AG10803 (cell line): Measurements from ENCODE around the gene DIP2C.

Experiments
- DNase-seq: peaks from one replicate; pipeline ENCODE4 v3.0.0; 2010; ENCODE audit warnings: low read depth
- H3K4me3 ChIP-seq: 2 replicates; pipeline ENCODE4 v1.5.1; 2011; ENCODE audit warnings: mild to moderate bottlenecking, low read length, control low read depth
- TF ChIP-seq, protein P1 (sequence below): conservative IDR thresholded peaks from 2 replicates; pipeline ENCODE4 v1.5.1; 2011; ENCODE audit warnings: mild to moderate bottlenecking, low read length, control low read depth, inconsistent platforms

Gene DIP2C

DNA sequence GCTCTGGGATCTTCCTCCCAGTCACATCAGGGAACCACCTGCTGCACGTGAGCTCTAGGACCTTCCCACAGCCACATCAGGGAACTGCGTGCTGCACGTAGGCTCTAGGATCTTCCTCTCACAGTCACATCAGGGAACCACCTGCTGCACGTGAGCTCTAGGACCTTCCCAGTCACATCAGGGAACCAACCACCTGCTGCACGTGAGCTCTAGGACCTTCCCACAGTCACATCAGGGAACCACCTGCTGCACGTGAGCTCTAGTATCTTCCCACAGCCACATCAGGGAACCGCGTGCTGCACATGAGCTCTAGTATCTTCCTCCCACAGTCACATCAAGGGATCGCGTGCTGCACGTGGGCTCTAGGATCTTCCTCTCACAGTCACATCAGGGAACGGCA lies 229.7 kb downstream of the DIP2C start:
- no peak overlapping the region for H3K4me3 ChIP-seq
- TF ChIP-seq, protein P1, sequence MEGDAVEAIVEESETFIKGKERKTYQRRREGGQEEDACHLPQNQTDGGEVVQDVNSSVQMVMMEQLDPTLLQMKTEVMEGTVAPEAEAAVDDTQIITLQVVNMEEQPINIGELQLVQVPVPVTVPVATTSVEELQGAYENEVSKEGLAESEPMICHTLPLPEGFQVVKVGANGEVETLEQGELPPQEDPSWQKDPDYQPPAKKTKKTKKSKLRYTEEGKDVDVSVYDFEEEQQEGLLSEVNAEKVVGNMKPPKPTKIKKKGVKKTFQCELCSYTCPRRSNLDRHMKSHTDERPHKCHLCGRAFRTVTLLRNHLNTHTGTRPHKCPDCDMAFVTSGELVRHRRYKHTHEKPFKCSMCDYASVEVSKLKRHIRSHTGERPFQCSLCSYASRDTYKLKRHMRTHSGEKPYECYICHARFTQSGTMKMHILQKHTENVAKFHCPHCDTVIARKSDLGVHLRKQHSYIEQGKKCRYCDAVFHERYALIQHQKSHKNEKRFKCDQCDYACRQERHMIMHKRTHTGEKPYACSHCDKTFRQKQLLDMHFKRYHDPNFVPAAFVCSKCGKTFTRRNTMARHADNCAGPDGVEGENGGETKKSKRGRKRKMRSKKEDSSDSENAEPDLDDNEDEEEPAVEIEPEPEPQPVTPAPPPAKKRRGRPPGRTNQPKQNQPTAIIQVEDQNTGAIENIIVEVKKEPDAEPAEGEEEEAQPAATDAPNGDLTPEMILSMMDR: no peak
- DNase-seq: no peak

DNA sequence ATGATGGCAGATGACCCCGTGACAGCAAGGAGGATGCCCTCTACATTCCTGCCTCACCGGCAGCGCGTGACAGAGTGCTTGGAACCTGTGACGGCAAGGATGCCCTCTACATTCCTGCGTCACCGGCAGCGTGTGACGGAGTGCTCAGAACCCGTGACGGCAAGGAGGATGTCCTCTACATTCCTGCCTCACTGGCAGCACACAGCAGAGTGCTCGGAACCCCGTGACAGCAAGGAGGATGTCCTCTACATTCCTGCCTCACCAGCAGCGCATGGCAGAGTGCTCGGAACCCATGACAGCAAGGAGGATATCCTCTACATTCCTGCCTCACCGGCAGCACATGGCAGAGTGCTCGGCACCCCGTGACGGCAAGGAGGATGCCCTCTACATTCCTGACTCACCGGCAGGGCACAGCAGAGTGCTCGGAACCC lies 231.0 kb downstream of the DIP2C start:
- TF ChIP-seq, protein P1: no peak
- H3K4me3 ChIP-seq: no peak overlapping the region
- no peak for DNase-seq

DNA sequence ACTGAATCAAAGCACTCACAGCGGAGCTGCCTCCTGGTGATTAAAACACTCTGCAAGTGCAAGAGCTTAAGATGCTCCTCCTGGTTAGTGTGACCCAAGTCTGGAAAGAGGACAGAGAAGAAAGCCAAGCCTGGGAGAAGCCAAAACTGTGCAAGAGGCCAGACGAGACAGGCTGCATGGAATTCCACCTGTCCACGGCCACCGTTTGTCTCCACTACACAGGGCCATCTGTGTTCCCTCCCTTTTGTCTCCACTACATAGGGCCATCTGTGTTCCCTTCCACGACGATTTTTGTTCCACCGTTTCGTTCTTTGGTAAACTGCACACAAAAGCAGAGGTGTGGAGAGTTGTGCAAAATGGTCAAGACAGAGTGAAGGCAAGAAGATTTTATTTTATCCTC lies 233.0 kb downstream of the DIP2C start:
- no peak overlapping the region for H3K4me3 ChIP-seq
- DNase-seq: no peak
- TF ChIP-seq, protein P1: no peak

DNA sequence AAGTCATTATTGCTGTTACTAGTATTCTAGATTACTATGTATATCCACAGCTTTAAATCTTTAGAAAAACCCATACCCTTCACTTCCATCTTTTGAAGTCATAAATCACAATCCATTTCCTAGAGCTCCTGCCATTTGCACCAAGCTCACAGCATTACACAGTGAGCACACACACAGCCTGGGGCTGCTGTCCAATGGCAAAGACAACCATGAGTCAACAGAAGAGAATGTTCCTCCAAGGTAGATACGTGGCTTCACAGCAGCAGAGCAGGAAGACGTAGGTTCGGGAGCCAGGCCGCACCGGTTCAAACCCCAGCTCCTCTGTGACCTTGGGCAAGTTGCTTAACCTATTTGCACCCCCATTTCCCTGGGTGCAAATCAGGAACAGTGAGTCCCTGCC lies 234.6 kb downstream of the DIP2C start:
- H3K4me3 ChIP-seq: no peak overlapping the region
- DNase-seq: peak; percentile 84
- TF ChIP-seq, protein P1: no peak

DNA sequence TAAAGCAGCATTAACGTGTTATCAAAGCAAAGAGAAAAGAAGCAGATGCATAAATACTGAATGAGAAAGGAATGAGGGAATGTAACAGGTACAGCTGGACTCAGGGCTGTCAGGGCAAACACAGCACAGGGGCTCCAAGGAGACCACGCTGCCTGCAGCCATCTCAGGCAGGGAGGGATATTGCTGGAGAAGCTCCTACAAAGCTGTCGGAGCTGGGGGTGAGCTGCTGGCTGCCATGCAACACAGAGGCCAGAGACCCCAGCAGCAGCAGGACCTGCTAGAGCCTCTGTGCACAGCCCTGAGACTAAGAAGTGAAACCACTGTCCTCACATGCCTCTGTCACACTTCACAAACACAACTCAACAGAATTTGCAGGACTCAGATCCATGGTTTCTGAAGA lies 235.8 kb downstream of the DIP2C start:
- DNase-seq: no peak
- TF ChIP-seq, protein P1: no peak
- no peak overlapping the region for H3K4me3 ChIP-seq

DNA sequence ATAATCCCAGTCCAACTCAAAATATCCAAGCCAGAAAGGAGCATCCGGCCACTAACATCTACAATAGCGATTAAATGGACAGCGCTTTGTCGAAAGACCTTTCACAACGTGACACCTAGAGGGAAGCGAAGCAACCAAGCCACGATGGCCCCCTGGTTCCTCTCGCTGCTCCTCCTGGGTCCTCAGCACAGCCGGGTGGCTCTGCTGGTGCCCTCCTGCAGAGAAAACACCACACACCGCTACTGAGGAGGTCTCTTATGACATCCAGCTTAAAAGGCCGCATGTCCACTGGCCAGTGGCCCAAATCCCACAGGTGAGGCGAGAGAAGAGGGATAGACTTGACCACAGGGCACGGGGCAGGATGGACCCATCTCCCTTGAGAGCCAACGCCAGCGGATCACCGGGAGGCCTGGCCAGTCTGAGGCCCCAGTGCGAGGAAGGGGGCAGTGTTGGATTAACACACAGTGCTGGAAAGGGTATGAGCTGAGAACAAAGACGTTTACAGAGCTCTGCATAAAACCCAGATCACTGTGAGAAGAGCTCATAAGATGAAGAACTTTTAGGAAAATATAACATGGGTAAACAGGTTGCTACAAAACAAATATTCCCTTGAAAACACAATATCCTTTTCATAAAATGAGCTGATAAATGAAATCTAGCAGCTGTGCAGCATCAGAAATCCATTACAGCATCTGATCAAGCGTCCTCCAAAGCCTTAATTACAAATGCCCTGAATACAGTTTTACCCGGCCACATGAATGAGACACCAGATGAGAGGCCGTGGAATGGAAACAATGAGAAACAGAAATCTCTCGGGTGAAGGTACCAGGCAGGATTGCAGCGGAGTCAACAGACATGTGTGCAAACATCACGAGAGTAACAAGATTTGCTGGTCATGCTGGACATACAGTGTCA lies 236.7 kb downstream of the DIP2C start:
- TF ChIP-seq, protein P1: no peak
- DNase-seq: peak; percentile 43
- H3K4me3 ChIP-seq: no peak overlapping the region

DNA sequence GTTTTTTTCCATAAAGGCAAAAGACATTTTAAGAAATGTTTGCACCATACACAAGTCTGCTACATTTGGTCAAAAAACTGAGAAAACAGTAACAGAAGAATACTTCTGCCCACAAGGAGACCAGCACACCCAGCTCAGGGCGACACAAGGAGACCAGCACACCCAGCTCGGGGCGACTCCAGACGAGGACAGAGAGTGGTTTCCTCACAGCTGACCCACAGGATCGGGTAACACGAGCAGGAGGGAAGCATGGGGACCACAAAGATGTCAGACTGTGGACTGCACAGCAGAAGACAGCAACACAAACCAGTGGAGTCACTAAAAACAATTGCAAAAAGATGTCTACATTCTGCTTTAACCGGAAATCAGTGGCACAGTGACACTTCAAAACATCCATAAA lies 237.6 kb downstream of the DIP2C start:
- no peak overlapping the region for H3K4me3 ChIP-seq
- TF ChIP-seq, protein P1: no peak
- no peak for DNase-seq
